Astrocyte (in vitro differentiated cells and primary cell): ENCODE data around the gene HCAR3. TPM values are rescaled to one million over a fixed set of nuclear protein-coding genes. Genes with fewer than 3 reads are reported as not detected.

Experiments used
- DNase-seq: peaks from one replicate; pipeline ENCODE4 v3.0.0-alpha.2; 2010; ENCODE audit warnings: low read depth
- FAIRE-seq: peaks from 2 replicates; lab custom pipeline; 2011; peaks lifted over from hg19 to GRCh38; lab: Jason Lieb, UNC
- H2AFZ ChIP-seq: 2 replicates; pipeline ENCODE4 v1.6.0; 2012; ENCODE audit warnings: low read depth, low read length, inconsistent platforms
- H3K27ac ChIP-seq: 2 replicates; pipeline ENCODE4 v1.5.1; 2011; ENCODE audit warnings: low read depth, low read length, inconsistent platforms
- H3K27me3 ChIP-seq: 2 replicates; pipeline ENCODE4 v1.6.0; 2011; ENCODE audit warnings: low read length, inconsistent platforms; ENCODE audit not compliant: insufficient read depth
- H3K36me3 ChIP-seq: 2 replicates; pipeline ENCODE4 v1.5.1; 2011; ENCODE audit warnings: low read length, inconsistent platforms; ENCODE audit not compliant: insufficient read depth
- H3K4me1 ChIP-seq: 2 replicates; pipeline ENCODE4 v1.5.1; 2011; ENCODE audit warnings: low read length, inconsistent platforms; ENCODE audit not compliant: insufficient read depth
- H3K4me2 ChIP-seq: 2 replicates; pipeline ENCODE4 v1.6.0; 2012; ENCODE audit warnings: low read length, inconsistent platforms
- H3K4me3 ChIP-seq: 2 replicates; pipeline ENCODE4 v1.5.1; 2011; ENCODE audit warnings: low read depth, mild to moderate bottlenecking, low read length, inconsistent platforms; ENCODE audit not compliant: insufficient read depth
- H3K79me2 ChIP-seq: 2 replicates; pipeline ENCODE4 v1.6.0; 2012; ENCODE audit warnings: mild to moderate bottlenecking, low read length, inconsistent platforms; ENCODE audit not compliant: insufficient read depth
- H3K9ac ChIP-seq: 2 replicates; pipeline ENCODE4 v1.6.0; 2012; ENCODE audit warnings: mild to moderate bottlenecking, low read length, inconsistent platforms
- H3K9me3 ChIP-seq: 2 replicates; pipeline ENCODE4 v1.5.1; 2012; ENCODE audit warnings: low read depth, mild to moderate bottlenecking, low read length, inconsistent platforms; ENCODE audit not compliant: insufficient read depth
- H4K20me1 ChIP-seq: 2 replicates; pipeline ENCODE4 v1.6.0; 2012; ENCODE audit warnings: low read length, inconsistent platforms; ENCODE audit not compliant: insufficient read depth
- H3K27ac Mint-ChIP-seq: one replicate; pipeline ENCODE4 v1.8.0; 2021; ENCODE audit warnings: mild to moderate bottlenecking, mixed read lengths; ENCODE audit not compliant: unreplicated experiment
- H3K27me3 Mint-ChIP-seq: one replicate; pipeline ENCODE4 v1.8.0; 2021; ENCODE audit warnings: low read depth, mixed read lengths; ENCODE audit not compliant: unreplicated experiment
- H3K36me3 Mint-ChIP-seq: one replicate; pipeline ENCODE4 v1.8.0; 2021; ENCODE audit warnings: low read depth, mixed read lengths; ENCODE audit not compliant: unreplicated experiment
- H3K4me1 Mint-ChIP-seq: one replicate; pipeline ENCODE4 v1.8.0; 2021; ENCODE audit warnings: low read depth, mixed read lengths; ENCODE audit not compliant: unreplicated experiment
- H3K4me3 Mint-ChIP-seq: one replicate; pipeline ENCODE4 v1.8.0; 2021; ENCODE audit warnings: mild to moderate bottlenecking, moderate library complexity, mixed read lengths; ENCODE audit not compliant: unreplicated experiment
- H3K9me3 Mint-ChIP-seq: one replicate; pipeline ENCODE4 v1.8.0; 2021; ENCODE audit warnings: mild to moderate bottlenecking, mixed read lengths; ENCODE audit not compliant: unreplicated experiment
- CTCF ChIP-seq: IDR thresholded peaks from 2 replicates; pipeline ENCODE4 v1.5.1; 2011; ENCODE audit warnings: low read depth, mild to moderate bottlenecking, inconsistent platforms, low read length, moderate library complexity; ENCODE audit not compliant: insufficient read depth
- EZH2 ChIP-seq: IDR thresholded peaks from 2 replicates; pipeline ENCODE4 v1.6.1; 2012; ENCODE audit warnings: mild to moderate bottlenecking, low read length, inconsistent platforms; ENCODE audit not compliant: insufficient read depth
- total RNA-seq: library from RNA; stranded (reverse); gene quantifications from 2 replicates; pipeline ENCODE4 v1.2.1, GENCODE V29; 2021

HCAR3 gene
- total RNA-seq, 1 donor from 2014 or later: not detected

- no peak overlapping the region for H3K4me3 Mint-ChIP-seq
- Histone ChIP-seq H3K36me3 (no peaks in the 10 kb centered on the region), H3K27me3 (peaks cover 2% of the 10 kb centered on the region), H2AFZ (no peak overlapping the region), H4K20me1 (no peaks in the 10 kb centered on the region), H3K79me2 (no peaks in the 10 kb centered on the region), H3K4me1 (no peaks in the 10 kb centered on the region), H3K4me2 (no peak overlapping the region), H3K9ac (no peak overlapping the region), H3K4me3 (no peak overlapping the region), H3K27ac (no peak overlapping the region), H3K9me3 (no peaks in the 10 kb centered on the region)
- H3K4me1 Mint-ChIP-seq: no peaks in the 10 kb centered on the region
- TF ChIP-seq EZH2: no peak
- no peak for TF ChIP-seq CTCF
- no peak for FAIRE-seq
- H3K27me3 Mint-ChIP-seq: peaks cover 8% of the 10 kb centered on the region
- no peaks in the 10 kb centered on the region for H3K36me3 Mint-ChIP-seq
- no peaks in the 10 kb centered on the region for H3K9me3 Mint-ChIP-seq
- no peak for DNase-seq
- no peak overlapping the region for H3K27ac Mint-ChIP-seq
Observed at GRCh38 chr12:122732611-122733010, 16.0 kb upstream of the HCAR3 start.

- H3K4me1 Mint-ChIP-seq: no peaks in the 10 kb centered on the region
- no peaks in the 10 kb centered on the region for H3K36me3 ChIP-seq
- no peaks in the 10 kb centered on the region for H3K9me3 ChIP-seq
- no peaks in the 10 kb centered on the region for H4K20me1 ChIP-seq
- no peak overlapping the region for H3K27ac ChIP-seq
- H3K79me2 ChIP-seq: no peaks in the 10 kb centered on the region
- H2AFZ ChIP-seq: no peak overlapping the region
- no peaks in the 10 kb centered on the region for H3K9me3 Mint-ChIP-seq
- H3K4me2 ChIP-seq: no peak overlapping the region
- peaks cover 2% of the 10 kb centered on the region for H3K27me3 ChIP-seq
- no peaks in the 10 kb centered on the region for H3K4me1 ChIP-seq
- no peak for DNase-seq
- peaks cover 8% of the 10 kb centered on the region for H3K27me3 Mint-ChIP-seq
- no peak for FAIRE-seq
- H3K27ac Mint-ChIP-seq: no peak overlapping the region
- H3K4me3 ChIP-seq: no peak overlapping the region
- no peak overlapping the region for H3K9ac ChIP-seq
- H3K36me3 Mint-ChIP-seq: no peaks in the 10 kb centered on the region
- TF ChIP-seq CTCF: no peak
- no peak for TF ChIP-seq EZH2
- H3K4me3 Mint-ChIP-seq: no peak overlapping the region
Observed at GRCh38 chr12:122732170-122732569, 15.6 kb upstream of the HCAR3 start.

DNA sequence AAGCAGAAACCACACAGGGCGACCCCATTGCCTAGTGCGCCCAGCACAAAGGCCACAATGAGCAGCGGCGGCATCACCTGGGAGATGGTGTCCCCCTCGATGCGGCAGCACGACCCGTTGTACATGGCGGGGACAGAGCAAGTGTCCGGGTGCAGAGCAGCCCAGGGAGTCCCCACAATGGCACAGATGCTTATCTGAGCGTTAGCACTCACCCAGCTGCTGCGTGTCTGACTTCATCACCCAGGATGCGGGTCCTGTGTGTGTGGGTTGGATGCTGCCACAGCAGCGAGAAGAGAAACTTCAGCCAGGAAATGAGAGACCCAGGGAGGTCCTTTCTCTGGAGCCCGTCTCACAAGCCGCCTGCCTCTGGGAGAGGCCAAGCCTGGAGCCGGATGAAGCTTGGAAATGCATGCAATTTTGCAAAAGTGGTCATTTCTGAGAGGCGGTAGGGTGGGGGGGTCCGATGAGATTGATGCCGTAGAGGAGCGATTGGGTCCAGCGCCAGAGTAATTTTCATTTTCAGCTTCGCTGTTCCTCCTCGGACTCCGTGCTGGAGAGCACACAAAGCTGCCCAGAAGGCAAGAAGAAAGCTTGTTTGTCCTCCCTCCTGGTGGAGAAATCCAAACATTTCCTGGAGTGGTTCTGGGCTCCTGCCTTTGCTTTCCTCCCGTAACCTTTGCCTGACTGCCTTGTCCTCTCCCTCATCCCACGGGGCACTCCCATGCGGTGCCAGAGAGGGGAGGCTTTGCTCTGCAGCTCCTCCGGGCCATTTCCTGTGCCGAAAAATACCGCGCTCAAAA is 13.8 kb upstream of the HCAR3 start, which contains the start of gene HCAR1:
HCAR1 (minus strand) TSS at position 630 of the 800 bp plus-strand sequence; CDS start at position 125, 505 bp downstream.
- H3K4me3 ChIP-seq: peak within 1 kb of the TSS; percentile 10

More for the DNA sequence above, 13.8 kb upstream of the HCAR3 start, which contains the start of gene HCAR1:
- DNase-seq: no peak
- no peaks in the 10 kb centered on the region for H3K36me3 Mint-ChIP-seq
- Histone ChIP-seq H2AFZ (peak within 1 kb of the TSS; percentile 13), H3K4me2 (peak within 1 kb of the TSS; percentile 66), H4K20me1 (no peaks in the 10 kb centered on the region), H3K36me3 (no peaks in the 10 kb centered on the region), H3K9me3 (no peaks in the 10 kb centered on the region), H3K9ac (peak within 1 kb of the TSS; percentile 43), H3K27me3 (peaks cover 2% of the 10 kb centered on the region), H3K4me1 (peaks cover 7% of the 10 kb centered on the region), H3K27ac (peak within 1 kb of the TSS; percentile 11), H3K79me2 (no peaks in the 10 kb centered on the region)
- TF ChIP-seq EZH2: no peak
- no peak for TF ChIP-seq CTCF
- H3K4me3 Mint-ChIP-seq: no peak within 1 kb of the TSS
- no peaks in the 10 kb centered on the region for H3K9me3 Mint-ChIP-seq
- H3K4me1 Mint-ChIP-seq: peaks cover 7% of the 10 kb centered on the region
- FAIRE-seq: no peak
- H3K27me3 Mint-ChIP-seq: peaks cover 8% of the 10 kb centered on the region
- no peak within 1 kb of the TSS for H3K27ac Mint-ChIP-seq
